WTC11 (cell line): ENCODE measurements around the gene PLSCR5. TPM values are rescaled to one million over a fixed set of nuclear protein-coding genes. Genes with fewer than 3 reads are reported as not detected.

Experiments
- ATAC-seq: fragments of 200-7000 bp; cut with Tn5 transposase; 2 replicates; pipeline ENCODE4 v1.10.0; 2021; ENCODE audit warnings: mild to moderate bottlenecking, moderate library complexity
- CTCF ChIA-PET: fragments of 300-600 bp; sonication (Branson Sonifier 250); formaldehyde crosslinking; loops from one replicate; lab custom pipeline; 2021; ENCODE audit warnings: antibody characterized with exemption; lab: Charles Lee
- POLR2A ChIA-PET: fragments of 350-600 bp; sonication (Branson Sonifier 250); formaldehyde crosslinking; loops from one replicate; lab custom pipeline; 2021; ENCODE audit warnings: antibody characterized with exemption; lab: Charles Lee
- DNase-seq: peaks from one replicate; pipeline ENCODE4 v3.0.0; 2021; ENCODE audit warnings: low spot score
- H3K27ac Mint-ChIP-seq: 2 replicates; pipeline ENCODE4 v1.8.0; 2021; ENCODE audit warnings: mixed read lengths
- H3K27me3 Mint-ChIP-seq: 2 replicates; pipeline ENCODE4 v1.8.0; 2021; ENCODE audit warnings: low read depth, mild to moderate bottlenecking, moderate library complexity, mixed read lengths
- H3K36me3 Mint-ChIP-seq: 2 replicates; pipeline ENCODE4 v1.8.0; 2021; ENCODE audit warnings: mixed read lengths
- H3K4me1 Mint-ChIP-seq: 2 replicates; pipeline ENCODE4 v1.8.0; 2022; ENCODE audit warnings: mixed read lengths
- H3K4me3 Mint-ChIP-seq: 2 replicates; pipeline ENCODE4 v1.8.0; 2021; ENCODE audit warnings: mild to moderate bottlenecking, moderate library complexity, mixed read lengths
- H3K9me3 Mint-ChIP-seq: 2 replicates; pipeline ENCODE4 v1.8.0; 2021; ENCODE audit warnings: mixed read lengths
- ATF1 ChIP-seq: sonication (generic); formaldehyde crosslinking; IDR thresholded peaks from 2 replicates; pipeline ENCODE4 v1.8.1; 2023; ENCODE audit warnings: mild to moderate bottlenecking, moderate library complexity, missing genetic modification reagents
- CBFB ChIP-seq: sonication (generic); formaldehyde crosslinking; IDR thresholded peaks from 2 replicates; pipeline ENCODE4 v1.8.1; 2022; ENCODE audit warnings: mild to moderate bottlenecking, low read depth, missing genetic modification reagents
- ELF4 ChIP-seq: sonication (generic); formaldehyde crosslinking; IDR thresholded peaks from 2 replicates; pipeline ENCODE4 v1.8.1; 2022; ENCODE audit warnings: low read depth, mild to moderate bottlenecking, moderate library complexity, missing genetic modification reagents
- ETV6 ChIP-seq: sonication (generic); formaldehyde crosslinking; IDR thresholded peaks from 2 replicates; pipeline ENCODE4 v1.8.1; 2022; ENCODE audit warnings: mild to moderate bottlenecking, missing genetic modification reagents
- FOXP1 ChIP-seq: sonication (generic); formaldehyde crosslinking; IDR thresholded peaks from 2 replicates; pipeline ENCODE4 v1.8.0; 2022; ENCODE audit warnings: missing genetic modification reagents, mild to moderate bottlenecking, moderate library complexity, borderline replicate concordance
- GABPB1 ChIP-seq: sonication (generic); formaldehyde crosslinking; IDR thresholded peaks from 2 replicates; pipeline ENCODE4 v1.8.1; 2023; ENCODE audit warnings: mild to moderate bottlenecking, missing genetic modification reagents
- KAT7 ChIP-seq: sonication (generic); formaldehyde crosslinking; IDR thresholded peaks from 2 replicates; pipeline ENCODE4 v1.8.1; 2023; ENCODE audit warnings: missing genetic modification reagents, mild to moderate bottlenecking, borderline replicate concordance
- NR2C2 ChIP-seq: sonication (generic); formaldehyde crosslinking; IDR thresholded peaks from 2 replicates; pipeline ENCODE4 v1.8.0; 2022; ENCODE audit warnings: mild to moderate bottlenecking, missing genetic modification reagents
- NR3C1 ChIP-seq: sonication (generic); formaldehyde crosslinking; conservative IDR thresholded peaks from 2 replicates; pipeline ENCODE4 v1.8.1; 2023; ENCODE audit warnings: low read depth, mild to moderate bottlenecking, missing genetic modification reagents
- SMAD3 ChIP-seq: sonication (generic); formaldehyde crosslinking; IDR thresholded peaks from 2 replicates; pipeline ENCODE4 v1.8.0; 2022; ENCODE audit warnings: missing genetic modification reagents, mild to moderate bottlenecking, borderline replicate concordance
- SMAD4 ChIP-seq: sonication (generic); formaldehyde crosslinking; IDR thresholded peaks from 2 replicates; pipeline ENCODE4 v1.8.0; 2022; ENCODE audit warnings: mild to moderate bottlenecking, missing genetic modification reagents
- SOX15 ChIP-seq: fragments of 250-450 bp; sonication (Bioruptor Pico); IDR thresholded peaks from 2 replicates; pipeline ENCODE4 v1.9.0; 2021; ENCODE audit warnings: mild to moderate bottlenecking
- ZNF219 ChIP-seq: sonication (generic); formaldehyde crosslinking; IDR thresholded peaks from 2 replicates; pipeline ENCODE4 v1.8.0; 2023; ENCODE audit warnings: missing genetic modification reagents, mild to moderate bottlenecking, borderline replicate concordance
- ZNF232 ChIP-seq: sonication (generic); formaldehyde crosslinking; IDR thresholded peaks from 2 replicates; pipeline ENCODE4 v1.8.0; 2022; ENCODE audit warnings: mild to moderate bottlenecking, missing genetic modification reagents
- ZNF263 ChIP-seq: sonication (generic); formaldehyde crosslinking; IDR thresholded peaks from 2 replicates; pipeline ENCODE4 v1.8.1; 2022; ENCODE audit warnings: low read depth, mild to moderate bottlenecking, moderate library complexity, missing genetic modification reagents
- ZNF416 ChIP-seq: fragments of 250-450 bp; sonication (Bioruptor Pico); IDR thresholded peaks from 2 replicates; pipeline ENCODE4 v1.9.0; 2021; ENCODE audit warnings: mild to moderate bottlenecking, inconsistent platforms
- total RNA-seq: library from RNA; stranded (reverse); gene quantifications from 3 replicates; pipeline ENCODE4 v1.2.3, GENCODE V29; 2021
- TF ChIP-seq, protein P1 (sequence below): sonication (generic); formaldehyde crosslinking; IDR thresholded peaks from 2 replicates; pipeline ENCODE4 v1.8.0; 2022; ENCODE audit warnings: mild to moderate bottlenecking, missing genetic modification reagents
- TF ChIP-seq, protein P2 (sequence below): sonication (generic); formaldehyde crosslinking; IDR thresholded peaks from 2 replicates; pipeline ENCODE4 v1.8.0; 2022; ENCODE audit warnings: missing genetic modification reagents
- TF ChIP-seq, protein P3 (sequence below): fragments of 250-450 bp; sonication (Bioruptor Pico); IDR thresholded peaks from 2 replicates; pipeline ENCODE4 v1.9.0; 2021; ENCODE audit warnings: moderate library complexity, mild to moderate bottlenecking, inconsistent platforms, borderline replicate concordance
- TF ChIP-seq, protein P4 (sequence below): fragments of 250-450 bp; sonication (Bioruptor Pico); IDR thresholded peaks from 2 replicates; pipeline ENCODE4 v1.9.0; 2021; ENCODE audit warnings: mild to moderate bottlenecking
- TF ChIP-seq, protein P5 (sequence below): sonication (generic); formaldehyde crosslinking; IDR thresholded peaks from 2 replicates; pipeline ENCODE4 v1.8.1; 2023; ENCODE audit warnings: mild to moderate bottlenecking, moderate library complexity, missing genetic modification reagents
- TF ChIP-seq, protein P6 (sequence below): sonication (generic); formaldehyde crosslinking; IDR thresholded peaks from 2 replicates; pipeline ENCODE4 v1.8.0; 2022; ENCODE audit warnings: mild to moderate bottlenecking, missing genetic modification reagents
- TF ChIP-seq, protein P7 (sequence below): sonication (generic); formaldehyde crosslinking; IDR thresholded peaks from 2 replicates; pipeline ENCODE4 v1.8.0; 2022; ENCODE audit warnings: mild to moderate bottlenecking, missing genetic modification reagents

Gene PLSCR5
- total RNA-seq, 1 experiment from 2014 or later = not detected

DNA sequence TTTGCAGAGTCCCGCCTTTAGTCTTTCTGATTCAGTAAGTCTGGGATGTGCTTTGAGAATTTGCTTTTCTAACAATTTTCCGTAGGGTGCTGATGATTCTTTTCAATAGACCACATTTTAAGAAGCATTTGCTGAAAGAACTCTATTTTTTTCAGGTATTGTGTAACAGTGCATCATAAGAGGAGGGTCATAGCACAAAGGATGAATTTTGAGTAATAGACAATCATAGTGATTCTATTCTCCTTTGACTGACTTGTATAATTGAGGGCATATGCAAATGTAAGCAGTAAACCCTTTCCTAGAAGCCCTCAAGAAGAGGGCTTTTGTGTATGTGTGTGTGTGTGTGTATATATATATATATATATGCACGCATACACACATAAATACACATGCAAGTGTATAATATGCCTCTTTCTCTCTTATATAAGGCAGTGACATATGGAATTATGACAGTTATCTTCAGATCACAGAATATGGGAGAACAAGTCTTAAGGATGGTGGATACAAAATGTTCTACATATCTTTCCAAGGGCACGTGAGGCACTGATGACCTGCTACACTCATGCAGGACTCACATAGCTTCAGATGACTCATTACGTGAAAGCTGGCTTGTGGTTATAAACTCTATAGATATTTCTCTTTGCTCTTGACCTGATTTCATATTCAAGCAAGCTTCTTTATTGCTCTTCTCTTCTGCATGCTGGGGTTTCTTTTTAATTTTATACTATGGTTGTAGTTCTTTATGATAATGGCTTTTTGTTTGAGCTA, 54.2 kb downstream of the PLSCR5 start:
- ChIA-PET POLR2A (no interaction called here), CTCF (interaction anchor here (0.6 to 0.7 kb wide), 2 partner anchors 130 to 205 kb away, joined by 3 read pairs; no protein-coding TSS in a partner anchor)
- Mint-ChIP-seq H3K9me3 (peaks cover 9% of the 10 kb centered on the region), H3K36me3 (peaks cover 8% of the 10 kb centered on the region), H3K4me1 (peaks cover 31% of the 10 kb centered on the region), H3K4me3 (no peak overlapping the region), H3K27me3 (peaks cover 7% of the 10 kb centered on the region), H3K27ac (no peak overlapping the region)
- TF ChIP-seq, protein P1, sequence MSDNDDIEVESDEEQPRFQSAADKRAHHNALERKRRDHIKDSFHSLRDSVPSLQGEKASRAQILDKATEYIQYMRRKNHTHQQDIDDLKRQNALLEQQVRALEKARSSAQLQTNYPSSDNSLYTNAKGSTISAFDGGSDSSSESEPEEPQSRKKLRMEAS (CRISPR knock-in tag) = no peak
- TF ChIP-seq NR2C2 (CRISPR knock-in tag) (no peak), ELF4 (CRISPR knock-in tag) (no peak), ATF1 (no peak), KAT7 (no peak), FOXP1 (no peak), SMAD3 (no peak), ZNF219 (CRISPR knock-in tag) (no peak), SOX15 (CRISPR knock-in tag) (no peak), GABPB1 (CRISPR knock-in tag) (no peak), ZNF263 (CRISPR knock-in tag) (no peak), SMAD4 (CRISPR knock-in tag) (no peak)
- TF ChIP-seq, protein P2, sequence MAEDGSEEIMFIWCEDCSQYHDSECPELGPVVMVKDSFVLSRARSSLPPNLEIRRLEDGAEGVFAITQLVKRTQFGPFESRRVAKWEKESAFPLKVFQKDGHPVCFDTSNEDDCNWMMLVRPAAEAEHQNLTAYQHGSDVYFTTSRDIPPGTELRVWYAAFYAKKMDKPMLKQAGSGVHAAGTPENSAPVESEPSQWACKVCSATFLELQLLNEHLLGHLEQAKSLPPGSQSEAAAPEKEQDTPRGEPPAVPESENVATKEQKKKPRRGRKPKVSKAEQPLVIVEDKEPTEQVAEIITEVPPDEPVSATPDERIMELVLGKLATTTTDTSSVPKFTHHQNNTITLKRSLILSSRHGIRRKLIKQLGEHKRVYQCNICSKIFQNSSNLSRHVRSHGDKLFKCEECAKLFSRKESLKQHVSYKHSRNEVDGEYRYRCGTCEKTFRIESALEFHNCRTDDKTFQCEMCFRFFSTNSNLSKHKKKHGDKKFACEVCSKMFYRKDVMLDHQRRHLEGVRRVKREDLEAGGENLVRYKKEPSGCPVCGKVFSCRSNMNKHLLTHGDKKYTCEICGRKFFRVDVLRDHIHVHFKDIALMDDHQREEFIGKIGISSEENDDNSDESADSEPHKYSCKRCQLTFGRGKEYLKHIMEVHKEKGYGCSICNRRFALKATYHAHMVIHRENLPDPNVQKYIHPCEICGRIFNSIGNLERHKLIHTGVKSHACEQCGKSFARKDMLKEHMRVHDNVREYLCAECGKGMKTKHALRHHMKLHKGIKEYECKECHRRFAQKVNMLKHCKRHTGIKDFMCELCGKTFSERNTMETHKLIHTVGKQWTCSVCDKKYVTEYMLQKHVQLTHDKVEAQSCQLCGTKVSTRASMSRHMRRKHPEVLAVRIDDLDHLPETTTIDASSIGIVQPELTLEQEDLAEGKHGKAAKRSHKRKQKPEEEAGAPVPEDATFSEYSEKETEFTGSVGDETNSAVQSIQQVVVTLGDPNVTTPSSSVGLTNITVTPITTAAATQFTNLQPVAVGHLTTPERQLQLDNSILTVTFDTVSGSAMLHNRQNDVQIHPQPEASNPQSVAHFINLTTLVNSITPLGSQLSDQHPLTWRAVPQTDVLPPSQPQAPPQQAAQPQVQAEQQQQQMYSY (CRISPR knock-in tag) = no peak
- TF ChIP-seq, protein P3, sequence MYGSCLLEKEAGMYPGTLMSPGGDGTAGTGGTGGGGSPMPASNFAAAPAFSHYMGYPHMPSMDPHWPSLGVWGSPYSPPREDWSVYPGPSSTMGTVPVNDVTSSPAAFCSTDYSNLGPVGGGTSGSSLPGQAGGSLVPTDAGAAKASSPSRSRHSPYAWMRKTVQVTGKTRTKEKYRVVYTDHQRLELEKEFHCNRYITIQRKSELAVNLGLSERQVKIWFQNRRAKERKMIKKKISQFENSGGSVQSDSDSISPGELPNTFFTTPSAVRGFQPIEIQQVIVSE (CRISPR knock-in tag) = no peak
- TF ChIP-seq, protein P4, sequence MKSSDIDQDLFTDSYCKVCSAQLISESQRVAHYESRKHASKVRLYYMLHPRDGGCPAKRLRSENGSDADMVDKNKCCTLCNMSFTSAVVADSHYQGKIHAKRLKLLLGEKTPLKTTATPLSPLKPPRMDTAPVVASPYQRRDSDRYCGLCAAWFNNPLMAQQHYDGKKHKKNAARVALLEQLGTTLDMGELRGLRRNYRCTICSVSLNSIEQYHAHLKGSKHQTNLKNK (CRISPR knock-in tag) = no peak
- TF ChIP-seq, protein P5, sequence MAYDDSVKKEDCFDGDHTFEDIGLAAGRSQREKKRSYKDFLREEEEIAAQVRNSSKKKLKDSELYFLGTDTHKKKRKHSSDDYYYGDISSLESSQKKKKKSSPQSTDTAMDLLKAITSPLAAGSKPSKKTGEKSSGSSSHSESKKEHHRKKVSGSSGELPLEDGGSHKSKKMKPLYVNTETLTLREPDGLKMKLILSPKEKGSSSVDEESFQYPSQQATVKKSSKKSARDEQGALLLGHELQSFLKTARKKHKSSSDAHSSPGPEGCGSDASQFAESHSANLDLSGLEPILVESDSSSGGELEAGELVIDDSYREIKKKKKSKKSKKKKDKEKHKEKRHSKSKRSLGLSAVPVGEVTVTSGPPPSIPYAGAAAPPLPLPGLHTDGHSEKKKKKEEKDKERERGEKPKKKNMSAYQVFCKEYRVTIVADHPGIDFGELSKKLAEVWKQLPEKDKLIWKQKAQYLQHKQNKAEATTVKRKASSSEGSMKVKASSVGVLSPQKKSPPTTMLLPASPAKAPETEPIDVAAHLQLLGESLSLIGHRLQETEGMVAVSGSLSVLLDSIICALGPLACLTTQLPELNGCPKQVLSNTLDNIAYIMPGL (CRISPR knock-in tag) = no peak
- no peak for ATAC-seq
- DNase-seq = no peak

DNA sequence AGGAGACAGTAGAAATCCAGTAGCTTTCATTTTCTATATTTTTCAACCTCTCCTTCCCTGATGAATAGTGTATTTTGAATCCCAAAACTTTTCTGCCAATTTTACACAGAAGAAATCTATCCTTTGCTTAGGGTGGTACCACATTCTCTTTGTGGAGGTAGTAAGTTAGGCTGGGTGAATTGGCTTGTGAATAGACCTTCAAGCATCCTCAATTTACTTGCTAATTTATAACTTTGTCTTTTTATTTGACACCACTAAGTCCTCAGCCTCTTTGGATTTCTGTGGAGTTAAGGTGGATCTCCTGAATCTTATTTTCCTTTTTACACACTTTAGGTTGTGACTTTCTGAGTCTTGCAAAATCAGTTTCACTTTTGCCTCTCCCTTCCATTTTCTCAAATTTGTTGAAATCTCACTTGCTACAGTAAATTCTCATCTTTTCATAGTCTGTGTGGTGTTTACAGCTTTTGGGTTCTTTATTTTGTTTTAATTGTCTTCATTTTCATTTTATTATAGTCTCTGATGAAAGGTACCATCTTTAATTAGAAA, 55.0 kb downstream of the PLSCR5 start:
- TF ChIP-seq ZNF416 (CRISPR knock-in tag) (no peak), ETV6 (CRISPR knock-in tag) (no peak), CBFB (CRISPR knock-in tag) (no peak), ZNF232 (CRISPR knock-in tag) (no peak), NR3C1 (CRISPR knock-in tag) (no peak)
- TF ChIP-seq, protein P4 (CRISPR knock-in tag) = no peak
- TF ChIP-seq, protein P6, sequence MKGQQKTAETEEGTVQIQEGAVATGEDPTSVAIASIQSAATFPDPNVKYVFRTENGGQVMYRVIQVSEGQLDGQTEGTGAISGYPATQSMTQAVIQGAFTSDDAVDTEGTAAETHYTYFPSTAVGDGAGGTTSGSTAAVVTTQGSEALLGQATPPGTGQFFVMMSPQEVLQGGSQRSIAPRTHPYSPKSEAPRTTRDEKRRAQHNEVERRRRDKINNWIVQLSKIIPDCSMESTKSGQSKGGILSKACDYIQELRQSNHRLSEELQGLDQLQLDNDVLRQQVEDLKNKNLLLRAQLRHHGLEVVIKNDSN (CRISPR knock-in tag) = no peak
- TF ChIP-seq, protein P7, sequence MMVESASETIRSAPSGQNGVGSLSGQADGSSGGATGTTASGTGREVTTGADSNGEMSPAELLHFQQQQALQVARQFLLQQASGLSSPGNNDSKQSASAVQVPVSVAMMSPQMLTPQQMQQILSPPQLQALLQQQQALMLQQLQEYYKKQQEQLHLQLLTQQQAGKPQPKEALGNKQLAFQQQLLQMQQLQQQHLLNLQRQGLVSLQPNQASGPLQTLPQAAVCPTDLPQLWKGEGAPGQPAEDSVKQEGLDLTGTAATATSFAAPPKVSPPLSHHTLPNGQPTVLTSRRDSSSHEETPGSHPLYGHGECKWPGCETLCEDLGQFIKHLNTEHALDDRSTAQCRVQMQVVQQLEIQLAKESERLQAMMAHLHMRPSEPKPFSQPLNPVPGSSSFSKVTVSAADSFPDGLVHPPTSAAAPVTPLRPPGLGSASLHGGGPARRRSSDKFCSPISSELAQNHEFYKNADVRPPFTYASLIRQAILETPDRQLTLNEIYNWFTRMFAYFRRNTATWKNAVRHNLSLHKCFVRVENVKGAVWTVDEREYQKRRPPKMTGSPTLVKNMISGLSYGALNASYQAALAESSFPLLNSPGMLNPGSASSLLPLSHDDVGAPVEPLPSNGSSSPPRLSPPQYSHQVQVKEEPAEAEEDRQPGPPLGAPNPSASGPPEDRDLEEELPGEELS (CRISPR knock-in tag) = no peak
- H3K4me3 Mint-ChIP-seq = no peak overlapping the region
- CTCF ChIA-PET = no interaction called here

More for the DNA sequence above, 55.0 kb downstream of the PLSCR5 start:
- peaks cover under 1% of the 10 kb centered on the region; the same call in 1 of the 2 replicates for H3K36me3 Mint-ChIP-seq
- DNase-seq (no peak), ATAC-seq (peak; percentile 85)
- POLR2A ChIA-PET = no interaction called here
- peaks cover 7% of the 10 kb centered on the region for H3K27me3 Mint-ChIP-seq
- H3K27ac Mint-ChIP-seq = peak overlapping the region; percentile 47
- peaks cover 1% of the 10 kb centered on the region for H3K9me3 Mint-ChIP-seq
- peaks cover 33% of the 10 kb centered on the region for H3K4me1 Mint-ChIP-seq
